Dermis blood vessel endothelial cell (primary cell): Measurements from ENCODE around the gene ZCCHC4. TPM values are rescaled to one million over a fixed set of nuclear protein-coding genes. Genes with fewer than 3 reads are reported as not detected.
"Not testable (repeated sequence)": the region's sequence is repeated elsewhere in the genome, so short reads cannot be mapped to it uniquely, and the experiment has no call there.

ENCODE experiments used
- DNase-seq: peaks from one replicate; pipeline ENCODE4 v3.0.0; 2010
- total RNA-seq: library from RNA; depleted of rRNA; stranded (reverse); fragments of >200 nt; gene quantifications from 2 replicates; pipeline ENCODE4 v1.2.3, GENCODE V29; 2014

ZCCHC4 gene
- total RNA-seq, 1 donor from 2014 or later = 8.8 TPM

DNA sequence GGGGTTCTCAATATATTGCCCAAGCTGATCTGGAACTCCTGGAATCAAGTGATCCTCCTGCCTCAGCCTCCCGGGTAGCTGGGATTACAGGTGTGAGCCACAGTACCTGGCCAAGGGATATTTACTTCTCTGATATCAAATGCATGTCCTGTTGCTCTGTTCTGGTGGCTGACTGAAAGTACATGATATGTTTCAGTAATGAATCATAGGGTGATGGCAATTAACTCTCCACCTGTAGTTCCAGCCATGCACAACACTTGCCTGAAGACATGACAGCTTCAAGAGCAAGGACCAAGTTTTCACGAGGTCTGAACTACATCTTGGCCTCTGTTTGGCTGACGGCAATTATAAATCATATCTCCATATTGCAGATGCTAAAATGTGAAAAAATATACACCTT, 9.1 kb downstream of the ZCCHC4 start:
- DNase-seq = no peak

DNA sequence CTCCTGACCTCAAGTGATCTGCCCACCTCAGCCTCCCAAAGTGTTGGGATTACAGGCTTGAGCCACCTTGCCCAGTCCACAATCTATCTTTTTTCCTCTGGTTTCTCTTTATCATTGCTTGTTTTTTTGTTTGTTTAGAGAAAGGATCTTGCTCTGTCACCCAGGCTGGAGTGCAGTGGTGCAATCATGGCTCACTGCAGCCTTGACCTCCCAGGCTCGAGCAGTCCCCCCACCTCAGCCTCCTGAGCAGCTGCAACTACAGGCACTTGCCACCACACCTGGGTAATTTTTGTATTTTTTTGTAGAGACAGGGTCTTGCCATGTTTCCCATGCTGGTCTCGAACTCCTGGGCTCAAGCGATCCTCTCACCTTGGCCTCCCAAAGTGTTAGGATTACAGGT, 15.9 kb downstream of the ZCCHC4 start:
- DNase-seq = not testable (repeated sequence)

DNA sequence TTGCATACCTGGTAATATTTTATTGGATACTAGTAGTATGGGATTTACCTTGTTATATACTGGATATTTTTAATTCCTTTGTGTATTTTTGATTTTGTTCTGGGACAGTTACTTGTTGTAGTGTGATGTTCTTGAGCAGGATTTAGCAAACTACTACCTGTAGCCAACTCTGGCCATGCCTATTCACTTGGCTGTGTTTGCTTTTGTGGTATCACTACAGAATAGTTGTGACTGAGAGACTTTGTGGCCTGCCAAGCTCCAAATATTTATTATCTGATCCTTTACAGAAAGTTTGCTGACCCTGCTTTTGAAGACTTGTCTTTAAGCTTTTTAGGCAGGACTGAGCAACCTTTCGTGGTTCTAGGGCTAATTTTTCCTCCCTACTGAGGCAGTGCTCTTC, 17.8 kb downstream of the ZCCHC4 start:
- DNase-seq = no peak

DNA sequence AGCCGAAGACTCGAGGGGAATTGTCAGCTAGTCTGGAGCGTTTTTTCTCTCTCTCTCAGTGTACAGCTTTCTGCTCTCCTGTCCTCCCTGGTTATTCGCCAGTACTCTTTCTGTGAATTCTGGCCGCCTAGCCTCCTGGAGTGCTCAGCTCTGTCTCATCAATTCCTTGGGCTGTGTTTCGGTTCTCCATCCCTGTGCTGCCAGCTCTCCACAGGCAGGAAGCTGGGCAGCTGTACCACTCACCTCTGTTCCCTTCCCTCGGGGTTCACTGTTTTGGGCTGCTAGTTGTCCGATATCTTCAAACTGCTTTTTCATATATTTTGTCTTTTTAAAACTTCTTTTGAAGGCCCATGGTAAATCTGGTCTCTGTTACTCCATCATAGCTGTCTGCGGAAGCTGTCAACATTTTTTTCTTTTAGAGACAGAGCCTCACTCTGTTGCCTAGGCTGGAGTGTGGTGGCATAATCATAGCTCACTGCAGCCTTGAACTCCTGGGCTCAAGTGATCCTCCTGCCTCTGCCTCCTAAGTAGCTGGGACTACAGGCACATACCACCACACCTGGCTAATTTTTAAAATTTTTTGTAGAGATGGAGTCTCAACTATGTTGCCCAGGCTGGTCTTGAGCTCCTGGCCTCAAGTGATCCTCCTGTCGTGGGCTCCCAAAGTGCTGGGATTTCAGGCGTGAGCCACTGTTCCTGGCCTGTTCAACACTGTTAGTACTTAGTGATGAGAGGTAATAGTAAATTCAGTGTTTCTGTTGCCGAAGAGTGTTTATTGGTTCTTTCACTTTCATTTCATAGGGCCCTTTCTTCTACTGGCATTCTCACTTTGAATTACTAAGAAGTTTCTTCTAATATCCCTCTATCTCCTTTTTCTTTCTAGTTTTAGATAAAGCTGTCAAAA, 18.6 kb downstream of the ZCCHC4 start:
- no peak for DNase-seq

DNA sequence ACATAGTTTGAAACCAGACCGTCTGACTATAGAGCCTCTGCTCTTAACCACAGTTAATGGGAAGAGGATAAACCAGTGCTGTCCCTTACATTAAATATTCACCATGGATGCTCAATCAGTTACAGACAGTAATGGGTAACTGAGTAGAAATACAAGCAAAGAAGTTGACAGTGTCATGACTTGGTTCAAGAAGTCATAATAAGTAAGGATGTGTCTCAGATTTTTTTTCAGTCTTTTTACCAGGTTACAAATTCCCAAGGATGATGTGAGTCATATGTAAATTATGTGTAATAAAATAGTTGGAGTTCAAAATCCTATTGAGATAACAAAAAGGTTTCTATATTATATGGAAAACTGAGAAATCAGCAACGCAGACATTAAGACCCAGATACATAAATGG, 31.1 kb downstream of the ZCCHC4 start:
- no peak for DNase-seq

DNA sequence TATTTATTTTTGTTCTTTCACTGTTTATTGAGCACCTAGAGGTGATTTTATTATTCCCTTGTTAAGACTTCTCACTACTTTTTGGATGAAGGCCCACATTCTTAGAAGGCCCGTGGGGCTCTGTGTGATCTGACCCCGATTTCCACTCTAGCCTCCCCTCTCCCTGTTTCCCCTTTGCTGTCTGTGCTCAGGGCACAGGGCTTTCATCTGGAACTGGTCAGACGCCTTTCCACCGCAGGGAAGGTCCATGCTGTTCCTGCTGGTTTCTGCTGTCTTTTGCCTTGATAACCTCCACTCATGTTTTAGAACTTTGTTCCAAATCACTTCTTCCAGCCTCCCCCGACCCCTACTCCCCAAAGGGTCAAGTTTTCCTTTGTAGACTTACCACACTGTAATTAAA, 33.2 kb downstream of the ZCCHC4 start:
- no peak for DNase-seq

DNA sequence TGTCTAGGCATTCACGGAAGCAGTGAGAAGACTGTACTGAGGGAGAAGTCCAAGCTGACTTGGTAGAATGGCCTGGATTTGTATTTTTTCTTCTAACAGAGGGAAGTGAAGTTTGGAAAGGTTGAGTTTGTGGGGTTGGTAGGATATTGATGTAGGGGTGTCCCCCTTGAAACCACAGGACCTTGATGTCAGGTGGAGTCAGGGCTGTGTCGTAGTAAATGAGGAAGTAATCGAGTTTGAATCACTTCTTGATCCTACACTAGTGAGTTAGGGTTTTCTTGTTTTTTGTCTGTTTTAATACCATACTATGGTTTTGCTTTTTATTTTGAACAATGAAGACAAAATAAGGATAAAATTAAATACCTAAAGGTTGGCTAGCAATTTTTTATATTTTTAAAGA, 34.3 kb downstream of the ZCCHC4 start:
- no peak for DNase-seq

DNA sequence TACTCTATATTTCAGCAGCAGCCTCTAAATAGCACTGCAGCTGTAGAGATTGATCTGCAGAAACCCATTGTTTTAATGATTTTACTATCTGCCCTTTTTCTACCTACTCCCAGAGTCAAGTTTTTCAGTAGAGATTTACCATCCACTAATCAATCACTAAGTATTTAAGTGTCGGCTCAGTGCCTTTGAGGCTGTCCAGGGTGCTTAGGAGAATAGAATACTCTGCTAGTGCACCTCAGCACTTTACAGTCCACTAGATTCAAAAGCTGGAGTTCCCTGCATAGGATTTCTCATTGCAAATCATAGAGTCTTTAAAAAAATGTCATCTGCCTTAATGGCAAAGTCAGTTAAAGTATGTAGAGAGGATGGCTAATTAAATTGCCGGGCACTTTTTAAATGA, 34.9 kb downstream of the ZCCHC4 start:
- DNase-seq = no peak

DNA sequence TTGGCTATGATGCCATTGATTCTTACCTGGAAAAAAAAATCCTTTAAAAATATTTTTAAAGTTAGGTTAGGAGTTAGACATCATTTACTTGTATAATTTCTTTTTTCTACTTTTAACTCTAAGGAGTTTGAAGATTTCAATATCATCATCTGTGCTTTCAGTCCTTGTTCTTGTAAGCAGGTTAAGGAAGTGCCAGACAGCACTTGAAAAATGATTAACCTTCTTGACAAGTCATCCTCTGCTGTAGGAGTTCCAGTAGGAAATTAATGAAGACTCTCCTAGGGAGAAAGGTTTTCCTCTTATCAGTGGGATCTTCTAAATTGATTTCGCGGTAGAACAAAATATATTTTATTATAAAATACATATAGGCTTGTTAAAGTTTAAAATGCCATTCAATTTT, 35.4 kb downstream of the ZCCHC4 start:
- no peak for DNase-seq

DNA sequence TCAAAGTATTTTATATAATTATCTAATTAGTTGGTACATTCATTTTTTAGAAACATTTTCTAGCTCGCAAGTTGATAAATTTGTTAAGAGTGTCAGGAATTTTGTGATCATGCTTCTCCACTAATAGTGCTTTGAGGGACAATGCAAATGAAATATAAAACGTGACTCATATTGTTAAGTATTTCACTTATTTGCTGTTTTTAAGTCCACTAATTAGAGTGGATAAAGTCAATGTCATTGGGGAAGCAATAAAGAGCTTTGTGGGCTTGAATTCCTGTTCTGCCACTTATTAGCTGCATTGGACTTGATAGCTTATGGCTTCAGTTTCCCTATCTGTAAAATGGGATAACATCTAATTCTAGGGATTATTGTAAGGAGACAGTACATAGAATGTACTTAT, 38.0 kb downstream of the ZCCHC4 start:
- peak; percentile 20 for DNase-seq

DNA sequence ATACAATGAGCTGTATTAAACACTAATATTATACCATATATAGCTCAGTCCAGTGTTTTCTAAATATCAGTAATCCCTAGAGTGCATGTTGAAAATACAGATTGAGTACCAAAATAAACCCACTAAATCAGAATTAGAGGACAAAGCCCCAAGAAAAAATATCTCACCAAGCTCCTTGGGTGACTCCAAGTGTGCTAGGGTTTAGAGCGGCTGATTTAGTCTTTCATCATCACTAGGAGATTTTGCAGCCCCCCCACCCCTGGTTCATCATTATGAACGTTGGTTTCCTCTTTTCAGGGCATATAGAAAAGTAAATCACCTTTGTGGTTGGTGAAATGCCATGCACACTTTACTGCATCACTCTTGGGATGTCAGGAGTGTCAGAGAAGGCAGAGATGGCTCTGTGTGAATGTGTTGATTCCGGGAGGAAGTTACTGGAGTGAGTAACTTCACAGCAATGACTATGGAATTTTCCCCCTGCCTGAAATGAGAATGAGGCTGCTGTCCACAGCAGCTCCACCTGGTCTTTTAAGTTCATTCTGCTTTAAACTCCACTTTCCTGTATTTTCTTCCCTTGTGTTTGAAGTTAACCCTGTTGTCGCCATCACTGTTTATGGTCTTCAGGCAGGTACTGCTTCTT, 39.3 kb downstream of the ZCCHC4 start:
- peak; percentile 64 for DNase-seq

DNA sequence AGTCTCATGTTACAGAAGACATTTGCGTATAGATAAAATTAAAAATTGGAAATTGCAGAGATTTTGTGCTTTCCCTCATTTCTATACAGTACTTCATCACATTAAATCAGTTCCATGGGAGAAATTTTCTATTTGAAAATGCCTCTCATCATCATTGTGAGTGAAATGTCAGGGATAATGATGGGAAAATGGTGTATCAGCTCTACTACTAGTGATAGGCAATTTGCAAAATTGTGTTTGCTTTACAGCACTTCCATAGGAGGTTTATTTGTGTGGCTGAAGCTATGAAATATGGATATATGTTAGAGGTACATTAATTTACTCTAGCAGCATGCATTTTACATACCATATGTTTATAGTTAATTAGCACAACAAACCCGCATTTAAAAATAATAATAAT, 43.5 kb downstream of the ZCCHC4 start:
- DNase-seq = no peak

DNA sequence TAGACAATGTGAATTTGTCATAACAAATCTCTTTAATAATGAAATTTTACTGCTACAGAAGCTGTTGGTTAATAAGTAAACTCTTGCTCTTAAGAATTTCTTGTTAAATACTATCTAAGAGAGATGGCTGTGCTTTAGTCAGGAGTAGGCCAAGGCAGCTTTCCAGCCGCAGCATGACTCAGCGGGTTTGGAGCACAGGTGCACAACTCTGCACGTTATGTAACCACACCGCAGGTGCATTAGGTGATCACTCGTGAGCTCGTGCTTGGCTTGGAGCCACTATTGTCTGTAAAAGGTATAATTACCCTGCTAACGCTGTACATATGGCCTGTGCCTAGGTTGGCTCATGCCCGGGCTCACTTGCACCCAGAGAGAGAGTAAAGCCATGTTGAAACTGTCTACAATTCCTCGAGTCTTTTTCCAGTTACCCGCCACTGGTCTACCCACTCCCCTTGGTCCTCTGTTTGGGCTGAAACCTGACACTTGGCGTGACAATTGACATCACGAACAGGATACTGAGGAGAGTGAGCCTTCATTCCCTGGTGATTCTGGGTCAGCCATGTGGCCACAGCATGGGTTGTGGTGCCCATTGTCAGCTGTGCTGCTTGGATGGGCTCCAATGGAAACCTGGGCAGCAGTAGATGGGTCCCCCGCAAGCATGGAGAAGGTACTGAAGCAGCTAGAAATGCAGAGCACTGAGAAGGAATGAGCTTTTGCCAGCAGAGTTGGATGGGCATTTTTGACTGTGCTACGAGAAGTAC, 46.1 kb downstream of the ZCCHC4 start:
- no peak for DNase-seq

DNA sequence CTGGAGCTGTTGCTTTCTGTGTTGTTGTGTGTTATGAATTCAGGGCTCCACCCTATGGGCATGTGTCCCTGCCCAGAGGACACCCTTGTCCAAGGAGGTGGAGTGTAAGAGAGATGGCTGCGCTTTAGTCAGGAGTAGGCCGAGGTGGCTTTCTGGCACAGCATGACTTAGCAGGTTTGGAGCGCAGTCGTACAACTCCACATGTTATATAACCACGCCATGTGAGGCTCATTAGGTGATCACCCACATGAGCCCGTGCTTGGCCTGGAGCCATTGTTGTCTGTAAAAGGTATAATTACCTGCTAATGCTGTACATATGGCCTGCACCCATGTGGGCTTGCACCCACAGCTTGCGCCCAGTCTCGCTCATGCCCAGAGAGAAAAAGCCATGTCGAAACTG, 48.7 kb downstream of the ZCCHC4 start:
- DNase-seq = no peak

DNA sequence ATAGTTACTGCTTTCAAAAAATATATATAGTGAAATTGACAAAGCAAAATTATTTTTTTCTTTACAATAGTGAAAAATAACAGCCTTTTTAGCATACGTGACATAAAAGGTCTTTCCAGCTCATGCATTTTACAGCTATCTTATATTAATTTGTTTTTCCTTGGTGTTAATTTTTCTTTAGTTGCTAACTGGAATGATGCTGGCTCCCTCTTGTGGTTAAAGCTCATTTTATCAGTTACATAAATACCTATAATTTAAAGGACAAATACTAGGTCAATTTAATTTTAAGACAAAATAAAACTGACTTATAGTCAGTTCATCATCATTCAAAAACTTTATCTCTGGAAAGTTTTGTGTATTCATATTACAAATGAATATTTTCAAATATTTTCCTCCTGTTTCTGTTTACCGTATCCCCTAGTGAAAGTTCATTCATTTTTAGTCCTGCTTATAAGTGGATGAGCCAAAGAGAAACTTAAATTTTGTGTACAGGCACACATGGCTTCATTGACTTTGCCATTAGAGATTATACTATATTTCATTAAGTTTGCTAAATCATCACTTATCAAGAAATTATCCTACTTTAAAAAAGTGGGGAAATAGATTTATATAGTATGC, 54.5 kb downstream of the ZCCHC4 start:
- DNase-seq = peak; percentile 77

DNA sequence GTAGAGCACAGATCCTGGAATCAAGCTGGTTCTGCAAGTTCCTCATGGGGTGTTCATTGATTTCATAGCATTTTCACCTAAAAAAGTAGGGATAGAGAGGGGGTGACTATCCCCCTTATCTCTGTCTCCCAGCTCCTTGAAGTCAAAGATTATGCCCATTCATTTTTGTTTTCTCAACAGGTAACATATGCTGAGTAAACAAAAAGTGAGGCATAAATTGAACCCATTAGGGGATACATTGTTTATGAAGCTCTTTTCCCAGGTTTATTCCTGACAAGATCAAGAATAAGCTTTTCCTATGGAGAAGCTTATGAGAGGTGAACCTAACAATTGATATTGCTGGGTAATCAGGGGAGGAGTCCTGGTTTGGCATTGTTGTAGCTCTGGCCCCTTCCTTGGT, 55.3 kb downstream of the ZCCHC4 start:
- DNase-seq = no peak

DNA sequence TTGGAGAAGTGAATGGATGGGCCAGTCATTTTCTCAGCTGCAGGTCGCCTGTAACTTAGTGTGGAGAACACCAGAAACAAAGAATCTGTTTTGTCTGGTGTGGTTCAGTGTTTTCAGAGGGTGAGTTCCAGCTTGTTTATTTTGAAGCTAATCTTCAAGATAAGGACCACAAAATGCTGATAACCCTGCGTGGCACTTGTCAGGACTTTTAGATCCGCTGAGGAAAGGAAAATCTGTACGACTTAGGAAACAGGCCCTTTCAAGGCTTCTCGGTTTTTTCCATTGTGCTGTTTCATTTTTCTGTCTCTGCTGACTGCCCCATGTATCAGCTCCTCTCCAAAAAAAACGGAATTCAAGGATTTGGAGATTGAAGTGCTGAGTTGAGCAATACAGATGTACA, 55.7 kb downstream of the ZCCHC4 start:
- DNase-seq = no peak

DNA sequence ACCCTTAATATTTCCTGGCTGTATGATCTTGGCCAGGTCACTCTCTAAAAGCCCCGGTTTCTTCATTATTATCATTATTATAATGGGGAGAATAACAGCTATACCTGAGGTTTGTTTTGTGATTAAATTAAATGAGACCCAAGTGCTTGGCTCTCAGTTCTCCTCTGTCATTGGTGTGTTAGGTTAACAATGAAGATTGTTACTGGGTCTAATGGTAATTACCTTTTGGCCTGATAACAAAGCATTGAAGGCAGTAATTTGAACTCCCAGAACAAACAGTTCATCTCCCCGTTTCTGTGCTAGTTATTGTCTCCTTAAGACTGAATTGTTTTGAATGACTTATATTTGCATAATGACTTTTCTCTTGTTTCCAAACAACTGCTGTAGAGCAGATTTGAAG, 57.7 kb downstream of the ZCCHC4 start:
- no peak for DNase-seq

DNA sequence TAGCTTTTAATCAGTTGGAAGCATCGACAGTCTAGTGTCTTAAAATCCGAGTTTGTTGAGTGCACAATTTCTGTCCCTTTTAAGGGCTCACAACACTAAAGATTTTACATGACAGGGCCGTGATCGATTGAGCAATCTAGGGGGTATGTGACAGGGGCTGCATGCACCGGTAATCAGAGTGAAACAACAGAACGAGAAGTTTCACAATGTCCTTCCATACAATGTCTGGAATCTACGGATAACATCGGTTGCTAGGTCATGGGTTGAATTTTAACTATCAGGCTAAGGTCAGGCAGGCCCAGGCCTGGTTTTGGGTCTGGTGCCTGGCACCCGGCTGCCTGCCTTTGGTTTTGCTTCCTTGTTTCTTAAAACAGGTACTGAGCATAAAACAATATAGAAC, 60.0 kb downstream of the ZCCHC4 start:
- not testable (repeated sequence) for DNase-seq

DNA sequence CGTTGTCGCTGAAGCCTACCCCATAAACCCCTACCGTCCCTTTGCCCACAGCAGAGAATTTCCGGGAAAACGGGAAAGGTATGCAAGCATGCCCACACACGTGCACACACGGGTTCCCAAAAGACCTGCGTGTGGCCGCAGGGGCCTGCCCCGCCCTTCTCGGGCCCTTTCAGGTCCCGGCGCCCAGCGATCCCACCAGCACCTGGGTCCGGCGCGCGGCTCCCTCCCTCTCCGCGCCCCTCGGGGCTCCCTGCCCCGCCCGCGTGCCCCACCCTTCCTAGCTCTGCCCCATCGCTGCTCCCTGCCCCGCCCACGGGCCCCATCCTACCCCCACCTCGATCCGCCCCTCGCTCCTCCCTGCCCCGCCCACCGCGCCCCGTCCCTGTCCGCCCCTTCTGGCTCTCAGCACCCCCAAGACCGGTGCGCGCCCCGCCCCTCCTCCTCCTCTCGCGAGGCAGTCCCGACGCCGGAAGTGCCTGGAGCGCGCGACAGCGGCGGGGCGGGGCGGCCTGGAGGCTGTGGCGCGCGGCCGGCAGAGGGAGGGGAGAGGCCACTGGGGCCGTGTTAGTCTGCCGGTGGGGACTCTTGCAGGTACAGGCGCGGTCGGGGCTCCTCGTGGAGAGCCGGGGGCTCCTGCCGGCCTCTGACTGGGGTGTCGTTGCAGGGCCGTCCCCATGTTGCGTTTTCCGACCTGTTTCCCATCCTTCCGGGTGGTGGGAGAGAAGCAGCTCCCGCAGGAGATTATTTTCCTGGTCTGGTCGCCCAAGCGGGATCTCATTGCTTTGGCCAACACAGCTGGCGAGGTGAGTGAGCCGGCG, 64.4 kb downstream of the ZCCHC4 start, which contains the start of gene ANAPC4:
ANAPC4 (plus strand) TSS at position 510 of the 818 bp plus-strand sequence; CDS start at position 675, 165 bp downstream.
- peak; percentile 90 for DNase-seq

DNA sequence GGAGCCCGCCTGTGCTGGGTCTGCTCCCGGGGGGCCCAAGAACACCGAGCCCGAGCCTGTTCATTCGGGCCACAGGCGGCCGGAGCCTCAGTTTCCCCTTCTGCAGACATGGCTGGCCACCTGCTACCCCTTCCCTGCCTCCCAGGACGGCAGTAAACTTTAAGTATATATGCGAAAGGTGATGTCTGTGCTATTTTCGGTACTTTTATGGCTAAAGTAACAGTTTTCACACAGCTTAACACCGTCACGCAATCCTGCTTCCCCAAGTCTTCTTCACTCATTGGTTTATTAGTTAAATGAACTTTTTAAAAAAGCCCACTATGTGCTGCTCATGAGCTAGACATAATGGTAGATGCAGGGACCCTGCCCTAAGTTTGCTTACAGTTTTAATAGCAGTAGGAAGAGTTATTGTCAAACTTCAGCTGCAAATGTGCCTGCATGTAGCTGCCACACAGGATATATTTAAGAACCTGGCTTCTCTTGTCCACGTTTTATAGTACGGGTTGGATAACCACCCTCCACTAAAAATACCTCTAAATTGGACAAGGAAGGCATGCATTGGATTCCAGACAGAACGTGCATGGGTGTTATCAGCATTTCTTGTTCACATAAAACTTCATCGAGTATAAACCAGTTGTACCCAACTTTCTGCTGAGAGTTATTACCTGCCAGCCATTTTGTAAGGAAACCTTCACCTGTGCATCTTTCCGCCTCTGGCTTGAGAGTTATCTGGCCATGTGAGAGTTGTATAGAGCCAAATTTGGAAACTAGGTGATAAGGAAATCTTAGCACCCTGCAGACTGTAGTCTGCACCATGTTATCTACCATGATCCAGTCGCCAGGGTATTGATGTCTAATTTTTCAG, 65.2 kb downstream of the ZCCHC4 start:
- peak; percentile 12 for DNase-seq
